ENCODE results near the gene ENKD1. TPM values are rescaled to one million over a fixed set of nuclear protein-coding genes. Genes with fewer than 3 reads are reported as not detected.

Gene ENKD1
- polyA plus RNA-seq, 4 donors: 16.9 to 38.5 (median 31.8) TPM

DNA sequence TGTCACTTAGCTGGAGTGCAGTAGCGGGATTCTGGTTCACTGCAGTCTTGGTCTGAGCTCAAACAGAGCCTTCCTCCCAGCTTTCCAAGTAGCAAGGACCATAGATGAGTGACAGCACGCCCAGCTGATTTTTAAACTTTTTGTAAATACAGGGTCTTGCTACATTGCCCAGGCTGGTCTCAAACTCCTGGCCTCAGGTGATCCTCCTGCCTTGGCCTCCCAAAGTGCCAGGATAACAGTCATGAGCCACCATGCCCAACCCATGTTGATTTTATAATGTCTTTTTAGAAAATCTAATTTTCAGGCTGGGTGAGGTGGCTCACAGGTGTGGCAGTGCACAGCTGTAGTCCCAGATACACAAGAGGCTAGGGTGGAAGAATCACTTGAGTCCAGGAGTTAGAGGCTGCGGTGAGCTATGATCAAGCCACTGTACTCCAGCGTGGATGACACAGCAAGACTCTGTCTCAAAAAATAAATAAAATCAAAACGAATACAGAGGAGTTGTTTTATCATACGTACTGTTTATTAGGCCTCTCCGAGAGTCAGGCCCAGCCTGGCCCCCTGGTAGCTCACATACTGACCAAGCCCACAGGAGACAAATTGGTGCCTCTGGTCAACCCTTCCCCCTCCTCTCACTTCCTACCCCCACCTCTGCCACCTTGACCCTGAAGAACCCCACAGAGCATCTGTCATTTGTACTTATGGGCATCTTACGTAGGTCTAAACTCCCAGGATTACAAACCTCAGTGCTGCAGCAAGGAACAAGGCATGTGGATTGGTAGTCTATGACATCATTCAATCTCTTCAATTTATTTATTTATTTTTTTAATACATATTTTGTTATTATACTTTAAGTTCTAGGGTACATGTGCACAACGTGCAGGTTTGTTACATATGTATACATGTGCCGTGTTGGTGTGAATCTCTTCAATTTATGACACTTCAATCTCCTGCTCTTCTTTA lies 13.7 kb upstream of the ENKD1 start:
- no peak for DNase-seq (ENCODE audit: low read depth in 4 of 4, low spot score in 2 of 4)

DNA sequence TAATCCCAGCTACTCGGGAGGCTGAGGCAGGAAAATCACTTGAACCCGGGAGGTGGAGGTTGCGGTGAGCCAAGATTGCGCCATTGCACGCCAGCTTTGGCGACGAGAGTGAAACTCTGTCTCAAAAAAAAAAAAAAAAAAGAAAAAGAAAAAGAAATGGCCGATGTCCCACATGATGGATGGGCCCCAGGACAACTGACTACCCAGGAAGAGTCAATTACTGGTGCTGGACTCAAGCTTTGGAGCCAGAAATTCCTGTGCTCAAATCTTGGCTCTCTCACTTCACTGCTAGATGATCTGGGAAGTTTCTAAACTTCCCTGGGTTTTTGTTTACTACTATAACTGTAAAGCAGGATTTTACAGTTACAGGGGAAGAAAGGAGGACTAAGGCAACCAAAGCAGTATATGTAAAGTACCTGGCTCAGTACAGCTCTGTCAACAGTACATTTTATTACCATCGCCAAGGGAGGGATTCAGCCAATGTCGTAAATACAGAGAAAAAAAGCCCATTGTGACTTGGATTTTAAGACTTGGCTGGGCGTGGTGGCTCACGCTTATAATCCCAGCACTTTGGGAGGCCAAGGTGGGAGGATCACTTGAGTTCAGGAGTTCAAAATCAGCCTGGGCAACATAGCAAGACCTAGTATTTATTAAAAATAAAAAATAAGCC lies 11.9 kb upstream of the ENKD1 start:
- no peak for DNase-seq (ENCODE audit: low read depth in 4 of 4, low spot score in 2 of 4)

DNA sequence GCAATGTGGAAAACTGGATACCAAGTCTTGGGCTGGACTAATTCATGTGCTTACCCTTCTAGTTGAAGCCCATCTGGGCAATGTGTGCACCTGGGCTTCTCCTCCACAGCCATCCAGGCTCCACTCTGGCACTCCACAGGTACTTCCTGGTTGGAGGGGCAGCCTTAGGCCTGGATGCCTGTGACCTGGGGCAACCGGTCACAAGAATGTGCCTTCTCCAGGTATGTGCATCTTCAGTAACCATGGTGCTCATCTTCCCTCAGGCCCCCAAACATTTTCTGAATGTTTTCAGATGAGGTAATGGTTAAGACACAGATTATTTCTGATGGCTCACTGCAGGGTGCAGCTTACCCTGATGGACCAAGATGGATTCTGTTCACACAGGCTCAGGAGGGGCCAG lies 11.2 kb upstream of the ENKD1 start:
- no peak for DNase-seq (ENCODE audit: low read depth in 4 of 4, low spot score in 2 of 4)

DNA sequence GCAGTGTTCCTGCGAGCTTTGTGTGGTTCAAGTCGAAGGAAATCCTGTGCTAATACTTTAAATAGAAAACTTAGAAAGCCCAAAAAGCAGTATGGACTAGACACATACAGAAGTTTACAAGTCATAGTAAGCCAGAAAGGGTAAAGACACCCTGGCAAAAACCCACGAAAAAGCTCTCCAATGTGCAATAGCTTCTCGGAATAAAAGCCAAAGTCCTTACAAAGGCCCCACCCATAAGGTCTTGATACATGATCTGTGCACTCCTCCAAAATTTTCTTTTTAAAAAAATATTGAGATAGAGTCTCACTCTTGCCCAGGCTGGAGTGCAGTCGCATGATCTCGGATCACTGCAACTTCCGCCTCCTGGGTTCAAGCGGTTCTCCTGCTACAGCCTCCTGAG lies 10.4 kb upstream of the ENKD1 start:
- no peak for DNase-seq (ENCODE audit: low read depth in 4 of 4, low spot score in 2 of 4)

DNA sequence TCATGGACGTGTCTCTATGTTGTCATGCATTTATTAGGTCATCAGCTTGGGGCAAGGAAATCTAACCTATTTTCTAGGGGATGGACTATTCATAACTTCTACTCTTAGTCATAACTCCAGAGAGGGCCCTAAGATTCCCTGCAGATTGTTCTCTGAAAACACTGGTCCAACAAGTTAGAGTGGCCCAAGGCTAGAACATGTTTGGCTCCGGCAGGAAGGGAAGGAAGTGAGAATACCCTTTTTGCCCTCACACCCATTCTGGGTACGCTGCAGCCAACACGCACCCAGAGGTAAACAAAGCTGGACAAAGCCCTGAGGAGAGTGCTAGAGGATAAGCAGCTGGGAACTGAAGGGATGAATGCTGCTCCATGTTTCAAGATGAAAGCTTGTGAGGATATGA lies 10.0 kb upstream of the ENKD1 start:
- DNase-seq (ENCODE audit: low read depth in 4 of 4, low spot score in 2 of 4): no peak

DNA sequence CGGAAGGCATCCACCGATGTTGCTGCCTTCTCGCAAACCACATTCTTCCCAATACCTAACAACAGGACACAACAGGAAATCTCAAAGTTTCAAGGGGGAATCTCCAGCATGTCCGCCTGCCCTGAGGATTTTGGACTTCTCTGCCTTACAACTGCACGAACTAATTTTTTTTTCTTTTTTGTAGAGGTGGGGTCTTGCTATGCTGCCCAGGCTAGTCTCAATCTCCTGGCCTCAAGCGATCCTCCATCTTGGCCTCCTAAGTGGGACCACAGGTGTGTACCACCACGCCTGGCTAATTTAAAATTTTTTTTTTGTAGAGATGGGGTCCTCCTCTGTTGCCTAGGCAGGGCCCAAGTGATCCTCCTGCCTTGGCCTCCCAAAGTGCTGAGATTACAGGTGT lies 9.4 kb upstream of the ENKD1 start:
- DNase-seq (ENCODE audit: low read depth in 4 of 4, low spot score in 2 of 4): no peak

DNA sequence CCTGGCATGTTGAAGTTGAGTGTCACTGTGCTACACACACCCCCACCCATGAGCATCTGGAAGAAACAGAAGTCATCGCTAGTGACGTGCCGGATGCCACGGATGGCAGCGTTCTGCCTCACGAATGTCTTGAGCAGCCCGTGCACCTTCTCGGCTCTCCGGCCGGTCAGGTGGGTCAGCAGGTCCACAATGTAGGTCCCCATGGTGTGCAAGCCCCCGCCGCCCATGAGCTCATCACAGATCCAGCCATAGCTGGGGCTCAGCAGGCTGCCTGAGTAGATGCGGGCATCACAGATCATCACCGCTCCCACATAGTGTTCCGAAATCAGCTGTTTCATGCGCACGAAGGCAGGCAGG lies 9.0 kb upstream of the ENKD1 start:
- DNase-seq (ENCODE audit: low read depth in 4 of 4, low spot score in 2 of 4): no peak

DNA sequence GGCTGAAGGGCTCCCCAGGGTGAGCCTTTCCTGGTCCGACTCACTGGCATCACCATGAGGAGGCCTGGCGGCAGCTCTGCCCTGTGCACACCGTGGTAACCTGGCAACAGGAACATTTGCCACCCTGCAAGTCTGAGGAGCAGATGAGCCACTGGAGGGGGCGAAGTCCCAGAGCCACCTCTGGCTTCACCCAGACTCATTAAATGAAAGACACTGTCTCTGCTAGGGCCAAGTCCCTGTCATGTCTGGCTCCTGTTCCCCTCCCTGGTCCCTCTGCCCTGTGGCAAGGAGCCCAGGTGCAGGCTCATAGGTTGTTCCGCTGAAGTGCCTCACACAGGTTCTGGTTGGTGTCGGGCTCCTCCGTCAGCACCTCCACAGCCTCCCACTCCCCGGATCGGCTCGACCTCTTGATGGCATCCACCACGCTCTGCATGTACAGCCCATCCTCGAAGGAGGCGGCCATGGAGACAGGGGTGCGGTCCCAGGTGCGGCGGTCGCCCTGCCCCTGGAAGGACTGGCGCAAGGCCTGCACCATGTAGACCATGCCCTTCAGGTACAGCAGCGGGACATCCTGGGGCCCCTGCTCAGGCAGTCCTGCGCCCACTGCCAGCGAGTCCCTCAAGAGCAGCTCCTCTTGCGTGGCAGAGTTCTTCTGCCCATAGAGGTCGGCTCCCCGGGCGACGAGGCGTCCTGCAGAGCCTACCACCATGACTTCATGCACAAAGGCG lies 8.5 kb upstream of the ENKD1 start:
- no peak for DNase-seq (ENCODE audit: low read depth in 4 of 4, low spot score in 2 of 4)

DNA sequence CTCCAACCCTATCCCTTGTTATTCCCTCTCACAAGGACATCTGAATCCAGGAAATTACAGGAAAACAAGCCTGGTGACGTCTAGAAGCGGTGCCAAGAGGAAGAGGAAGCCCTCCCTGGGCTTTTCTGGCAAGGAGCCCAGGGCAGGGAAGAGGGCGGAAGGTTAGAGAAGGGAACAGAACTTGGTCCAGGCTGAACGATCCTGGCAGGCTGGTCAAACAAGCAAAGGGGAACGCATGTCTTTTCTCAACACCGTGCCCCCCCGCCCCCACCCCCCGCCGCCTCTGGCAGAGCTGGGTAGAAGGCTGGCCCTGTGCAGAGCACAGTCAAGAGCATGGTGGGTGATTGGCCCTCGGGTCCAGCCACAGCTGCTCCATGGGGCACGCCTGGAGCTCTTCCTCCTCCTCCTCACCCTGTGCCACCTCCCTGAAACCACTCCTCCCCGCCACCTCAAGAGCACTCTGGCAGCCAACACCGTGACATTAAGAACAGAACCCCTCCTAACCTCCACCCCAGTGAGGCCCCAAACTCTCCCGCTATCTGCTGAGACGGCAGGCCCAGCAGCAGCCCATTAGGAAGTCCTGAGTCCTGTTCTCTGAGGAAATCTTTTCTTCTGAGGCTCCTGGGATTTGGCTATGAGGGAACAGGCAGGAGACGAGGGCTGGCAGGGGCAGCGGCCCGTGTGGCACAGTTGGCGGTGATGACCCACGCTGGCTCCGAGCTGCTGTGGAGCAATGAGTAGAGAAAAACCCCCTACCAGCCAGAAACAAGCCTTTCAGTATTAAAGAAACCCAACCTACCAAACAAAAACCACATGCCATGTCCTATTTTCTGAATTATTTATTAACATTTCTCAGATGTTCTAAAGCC lies 7.4 kb upstream of the ENKD1 start:
- DNase-seq (ENCODE audit: low read depth in 4 of 4, low spot score in 2 of 4): no peak

DNA sequence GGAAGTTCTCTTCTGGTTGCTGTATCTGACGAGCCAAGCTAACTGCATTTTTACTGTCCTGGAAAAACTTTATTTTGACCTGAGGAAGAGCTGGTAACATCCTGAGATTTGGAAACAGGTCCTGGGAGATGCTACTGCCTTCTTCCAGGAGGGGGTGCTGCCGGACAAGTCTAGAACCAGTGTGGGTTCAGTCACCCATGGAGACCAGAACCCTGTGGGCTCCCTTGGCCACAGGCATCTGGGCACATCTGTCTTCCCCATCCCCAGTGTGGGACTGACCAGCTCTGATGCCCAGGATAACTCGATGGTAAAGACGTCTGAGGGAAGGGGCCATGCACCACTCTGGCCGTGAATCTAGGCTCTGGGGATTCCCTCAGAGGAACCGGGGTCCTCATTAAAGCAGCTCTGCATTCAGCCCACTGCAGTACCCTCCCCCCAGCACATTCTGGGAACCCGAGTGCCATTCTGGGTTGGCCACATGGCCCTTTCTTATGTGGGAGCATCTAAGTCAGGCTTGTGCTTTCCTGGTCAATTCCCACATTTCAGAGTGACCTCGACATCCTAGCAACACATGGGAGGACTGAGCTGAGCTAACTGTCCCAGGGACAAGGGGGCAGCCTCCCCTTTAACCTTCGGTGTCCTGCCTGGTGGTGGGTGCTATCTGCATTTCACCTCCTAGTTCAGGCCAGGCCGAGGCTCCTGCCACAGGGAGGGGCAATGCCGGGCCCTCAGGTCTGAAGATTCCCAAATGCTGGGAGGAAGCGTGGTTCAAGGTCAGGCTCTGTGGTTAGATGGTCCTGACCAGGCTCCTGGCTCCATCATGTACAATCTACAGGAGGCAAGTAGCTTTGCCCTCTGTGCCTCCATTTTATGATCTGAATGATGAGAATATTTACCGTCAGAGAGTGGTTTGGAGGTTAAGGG lies 6.5 kb upstream of the ENKD1 start:
- DNase-seq (ENCODE audit: low read depth in 4 of 4, low spot score in 2 of 4): no peak

DNA sequence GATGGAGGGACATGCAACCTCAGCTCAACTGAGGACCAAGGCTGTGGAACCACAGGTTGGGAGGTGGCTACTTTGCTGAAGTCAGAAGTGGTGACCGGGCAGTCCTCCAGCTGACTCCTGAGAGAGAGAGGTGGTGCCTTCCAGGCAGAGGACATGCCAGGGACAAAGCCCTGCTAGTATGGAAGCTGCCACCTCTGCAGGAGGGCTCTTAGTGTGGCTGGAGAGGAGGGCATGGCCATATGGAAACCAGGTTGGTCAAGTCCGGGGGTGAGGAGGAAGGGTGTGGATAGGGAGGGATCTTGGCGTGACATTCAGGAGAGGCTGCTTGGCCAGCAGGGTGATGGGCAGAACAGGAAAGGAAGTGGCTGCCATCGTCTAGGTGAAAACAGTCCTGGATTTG lies 5.8 kb upstream of the ENKD1 start:
- DNase-seq (ENCODE audit: low read depth in 4 of 4, low spot score in 2 of 4): no peak

DNA sequence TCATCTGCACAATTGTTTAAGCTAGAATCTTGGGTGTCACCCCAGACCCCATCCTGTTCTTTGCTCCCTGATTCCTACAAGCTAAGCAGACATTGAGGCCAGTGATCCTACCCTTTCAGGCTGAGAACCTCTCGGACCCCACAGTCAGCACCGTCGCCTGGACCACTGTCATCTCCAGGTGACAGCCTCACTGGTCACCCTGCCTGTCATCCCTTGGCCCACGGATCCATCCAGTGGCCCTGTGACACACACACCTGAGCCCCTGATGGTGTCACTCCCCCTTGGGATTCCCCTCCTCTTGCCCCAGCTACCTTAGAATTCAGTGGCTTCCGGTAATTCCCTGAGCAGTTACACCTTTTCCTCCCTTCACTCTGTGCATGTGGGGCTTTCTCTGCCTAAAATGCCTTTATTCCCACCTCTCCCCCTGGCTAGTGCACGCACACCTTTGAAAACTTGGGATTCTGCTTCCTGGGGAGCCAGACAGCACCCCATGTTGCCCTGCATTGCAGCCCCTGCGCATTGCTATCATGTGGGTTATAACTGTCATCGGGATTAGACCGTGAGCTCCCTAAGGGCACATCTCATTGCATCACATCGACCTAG lies 3.0 kb upstream of the ENKD1 start:
- DNase-seq (ENCODE audit: low read depth in 4 of 4, low spot score in 2 of 4): no peak

DNA sequence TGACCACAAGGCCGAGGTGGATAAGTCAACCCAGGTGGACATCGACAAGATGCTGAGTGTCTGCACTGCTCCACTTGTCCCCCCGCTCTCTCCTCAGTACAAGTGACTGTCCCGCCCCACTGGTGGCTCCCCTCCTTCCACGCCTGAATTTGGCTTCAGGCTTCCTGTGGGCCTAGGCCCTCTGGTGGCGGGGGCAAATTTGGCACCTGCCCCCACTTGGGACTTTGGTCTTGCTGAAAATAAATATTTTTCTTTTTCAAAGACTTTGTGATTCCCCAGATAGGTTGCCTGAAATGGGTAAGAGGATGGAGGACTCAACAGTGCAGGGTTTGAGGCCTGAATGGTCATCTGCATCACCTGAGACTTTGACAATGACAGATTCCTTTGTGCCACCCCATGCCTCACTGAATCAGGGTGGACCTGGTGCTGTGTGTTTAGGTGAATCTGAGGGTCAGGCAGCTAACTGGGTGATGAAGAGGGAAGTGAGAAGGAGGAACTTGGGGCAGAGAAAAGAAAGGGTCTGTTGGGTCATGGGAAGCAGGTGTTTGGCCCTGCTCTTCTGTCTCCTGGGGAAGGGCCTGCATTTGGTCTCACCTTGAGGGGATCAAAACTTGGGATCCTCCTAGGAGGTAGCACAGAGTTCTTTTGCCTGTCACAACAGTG lies 2.1 kb upstream of the ENKD1 start:
- DNase-seq (ENCODE audit: low read depth in 4 of 4, low spot score in 2 of 4): no peak

DNA sequence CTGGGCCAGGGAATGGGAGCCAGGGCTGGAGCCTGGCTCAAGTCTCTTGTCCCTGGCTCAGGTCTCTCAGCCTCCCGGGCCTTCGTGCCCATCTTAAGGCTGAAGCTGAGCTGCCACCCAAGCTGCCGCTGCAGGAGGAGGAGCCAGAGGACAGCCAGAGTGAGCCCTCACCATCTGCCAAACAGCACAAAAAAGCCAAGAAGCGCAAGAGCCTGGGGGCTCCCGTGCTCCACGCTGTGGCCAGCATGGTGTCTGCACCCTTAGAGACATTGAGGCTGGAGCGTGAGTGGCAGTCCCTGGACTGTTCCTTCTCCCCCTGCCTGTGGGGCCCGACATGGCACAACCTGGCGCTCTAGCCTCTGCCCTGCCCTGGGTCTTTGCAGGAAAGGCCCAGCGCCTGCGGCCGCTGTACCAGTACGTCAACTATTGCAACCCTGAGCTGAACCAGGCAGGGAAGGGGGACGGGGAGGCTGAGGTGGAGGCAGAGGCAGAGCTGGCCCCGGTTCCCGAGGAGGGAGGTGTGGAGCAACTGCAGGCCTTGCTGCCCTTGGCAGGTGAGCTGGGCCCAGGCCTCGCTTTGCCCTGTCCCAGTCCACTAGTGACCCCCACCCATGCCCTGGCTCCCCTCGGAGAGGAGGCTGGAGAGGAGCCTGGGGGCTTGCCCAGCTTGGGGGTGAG lies 1.4 kb upstream of the ENKD1 start:
- peak in 3 of 4 donors; percentile 67 to 84 (median 68) for DNase-seq (ENCODE audit: low read depth in 4 of 4, low spot score in 2 of 4)

DNA sequence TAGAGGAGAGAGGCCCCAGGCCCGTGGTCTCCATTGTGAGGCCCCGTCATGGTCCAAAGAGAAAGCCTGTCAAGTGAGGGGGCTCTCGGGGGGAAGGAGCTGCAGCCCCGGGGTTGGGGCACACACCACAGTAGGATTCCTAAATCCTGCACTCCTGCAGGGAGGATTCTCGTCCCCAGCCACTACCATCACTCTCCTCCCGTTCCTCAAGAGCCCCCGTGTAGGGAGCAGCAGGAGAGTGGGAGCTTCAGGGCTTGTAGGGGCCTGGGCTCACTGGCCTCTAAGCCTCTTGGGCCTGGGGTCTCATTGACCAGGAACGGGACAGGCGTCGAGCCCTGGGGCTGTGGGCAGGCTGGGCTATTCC lies 885 bp upstream of the ENKD1 start:
- DNase-seq (ENCODE audit: low read depth in 4 of 4, low spot score in 2 of 4): no peak

DNA sequence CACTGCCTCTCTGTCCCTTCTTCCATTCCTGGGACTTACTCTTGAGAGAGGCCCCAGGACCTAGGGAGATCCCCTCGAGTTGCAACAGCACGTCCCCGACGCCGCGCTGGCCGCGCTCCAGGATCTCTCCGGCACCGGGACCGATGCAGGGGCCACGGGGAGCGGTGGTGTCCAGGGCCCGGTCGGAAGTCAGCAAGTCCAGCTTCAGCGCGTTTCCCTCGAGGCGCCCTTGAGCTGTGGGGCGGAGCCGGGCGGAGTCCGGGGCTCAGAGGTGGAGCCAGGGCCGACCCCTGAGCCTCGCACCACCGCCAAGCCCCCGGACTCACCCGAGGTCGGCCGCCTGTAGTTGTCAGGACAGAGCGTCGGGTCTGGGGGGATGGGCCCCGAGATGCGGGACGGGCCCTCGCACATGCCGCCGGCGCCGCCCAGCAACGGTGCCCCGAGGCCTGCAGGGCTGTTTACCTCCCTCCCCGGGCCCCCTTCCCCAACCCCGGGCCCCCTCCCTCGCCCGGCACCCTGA lies 458 bp downstream of the ENKD1 start:
- DNase-seq (ENCODE audit: low read depth in 4 of 4, low spot score in 2 of 4): no peak

DNA sequence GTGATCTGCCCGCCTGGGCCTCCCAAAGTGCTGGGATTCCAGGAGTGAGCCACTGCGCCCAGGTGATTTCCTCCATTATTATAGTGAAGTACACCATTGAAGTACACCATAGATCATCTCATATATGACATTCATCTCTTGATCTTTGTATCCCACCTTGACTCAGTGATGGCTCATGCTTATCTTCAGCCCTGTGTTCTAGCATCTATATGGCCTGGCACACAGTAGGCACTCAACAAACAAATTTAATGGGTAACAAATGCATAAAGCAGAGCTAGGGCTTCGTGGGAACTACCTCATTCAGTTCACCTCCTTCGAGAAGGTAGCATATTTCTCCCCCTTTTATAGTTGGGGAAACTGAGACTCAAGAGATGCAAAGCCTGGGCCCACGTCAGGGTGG lies 952 bp downstream of the ENKD1 start:
- DNase-seq (ENCODE audit: low read depth in 4 of 4, low spot score in 2 of 4): no peak

DNA sequence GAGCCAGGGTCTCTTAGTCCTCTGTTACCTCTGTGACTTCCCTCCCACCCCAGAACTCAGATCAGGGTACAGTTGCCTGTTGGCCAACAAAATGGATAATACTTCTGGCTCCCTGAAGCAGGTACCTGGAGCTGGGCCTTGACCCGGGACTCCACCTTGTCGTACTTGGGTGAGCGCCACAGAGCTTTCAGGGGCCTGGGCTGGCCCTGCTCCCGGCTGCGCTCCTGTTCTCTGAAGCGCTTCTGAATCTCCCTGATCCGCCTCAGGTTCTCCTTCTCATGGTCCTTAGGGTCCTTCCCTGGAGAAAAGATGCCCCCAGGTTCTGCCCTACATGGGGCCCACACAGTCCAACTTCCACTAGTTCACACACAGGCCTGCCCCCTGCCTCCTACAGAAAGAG lies 1.7 kb downstream of the ENKD1 start:
- DNase-seq (ENCODE audit: low read depth in 4 of 4, low spot score in 2 of 4): no peak
